Kidney tubule cell (primary cell): ENCODE data around the gene LDLRAD4.
"Not testable (repeated sequence)": the region's sequence is repeated elsewhere in the genome, so short reads cannot be mapped to it uniquely, and the experiment has no call there.

Source experiments
- DNase-seq: peaks from one replicate; pipeline ENCODE4 v3.0.0-alpha.2; 2018; ENCODE audit warnings: low spot score

The LDLRAD4 gene

DNA sequence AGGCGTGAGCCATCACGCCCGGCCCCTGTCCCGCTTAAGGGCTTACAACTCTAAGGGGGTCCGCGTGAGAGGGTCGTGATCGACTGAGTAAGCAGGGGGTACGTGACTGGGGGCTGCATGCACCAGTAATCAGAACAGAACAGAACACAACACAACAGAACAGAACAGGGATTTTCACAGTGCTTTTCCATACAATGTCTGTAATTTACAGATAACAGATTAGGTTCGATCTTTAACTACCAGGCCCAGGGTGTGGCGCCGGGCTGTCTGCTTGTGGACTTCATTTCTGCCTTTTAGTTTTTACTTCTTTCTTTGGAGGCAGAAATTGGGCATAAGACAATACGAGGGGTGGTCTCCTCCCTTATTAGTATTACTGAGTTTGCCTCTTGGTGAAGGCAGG, 458.8 kb downstream of the LDLRAD4 start:
- DNase-seq = not testable (repeated sequence)

- DNase-seq = peak; percentile 20
These were observed 462.1 kb downstream of the LDLRAD4 start for GRCh38 chr18:13680612-13681011.

GRCh38 chr18:13681701-13682100, 463.1 kb downstream of the LDLRAD4 start:
- DNase-seq = no peak

DNA sequence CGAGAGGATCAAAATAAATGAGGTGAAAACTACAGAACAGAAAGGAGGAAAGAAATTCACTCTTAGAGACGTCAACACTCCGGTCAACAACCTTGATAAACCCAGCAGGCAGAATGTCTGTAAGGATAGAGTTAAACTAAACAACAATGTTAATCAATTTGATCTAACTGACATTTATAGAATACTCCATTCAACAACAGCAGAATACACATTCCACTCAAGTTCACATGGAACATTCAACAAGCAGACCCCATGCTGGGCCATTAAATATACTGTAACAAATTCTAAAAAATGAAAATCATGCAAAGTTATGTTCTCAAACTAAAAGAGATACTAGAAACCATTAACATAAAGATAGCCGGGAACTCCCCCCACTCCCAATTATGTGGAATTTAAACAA, 466.0 kb downstream of the LDLRAD4 start:
- DNase-seq = no peak

GRCh38 chr18:13688191-13689136, 469.9 kb downstream of the LDLRAD4 start:
- DNase-seq = no peak

DNA sequence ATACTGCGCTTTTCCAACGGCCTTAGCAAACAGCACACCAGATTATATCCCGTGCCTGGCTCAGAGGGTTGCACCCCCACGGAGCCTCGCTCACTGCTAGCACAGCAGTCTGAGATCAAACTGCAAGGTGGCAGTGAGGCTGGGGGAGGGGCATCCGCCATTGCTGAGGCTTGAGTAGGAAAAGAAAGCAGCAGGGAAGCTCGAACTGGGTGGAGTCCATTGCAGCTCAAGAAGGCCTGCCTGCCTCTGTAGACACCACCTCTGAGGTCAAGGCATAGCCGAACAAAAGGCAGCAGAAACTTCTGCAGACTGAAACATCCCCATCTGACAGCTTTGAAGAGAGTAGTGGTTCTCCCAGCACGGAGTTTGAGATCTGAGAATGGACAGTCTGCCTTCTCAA, 471.5 kb downstream of the LDLRAD4 start:
- not testable (repeated sequence) for DNase-seq

- not testable (repeated sequence) for DNase-seq
These were observed 476.8 kb downstream of the LDLRAD4 start for GRCh38 chr18:13695337-13695736.

- DNase-seq = no peak
These were observed 478.4 kb downstream of the LDLRAD4 start for GRCh38 chr18:13696961-13697360.

DNA sequence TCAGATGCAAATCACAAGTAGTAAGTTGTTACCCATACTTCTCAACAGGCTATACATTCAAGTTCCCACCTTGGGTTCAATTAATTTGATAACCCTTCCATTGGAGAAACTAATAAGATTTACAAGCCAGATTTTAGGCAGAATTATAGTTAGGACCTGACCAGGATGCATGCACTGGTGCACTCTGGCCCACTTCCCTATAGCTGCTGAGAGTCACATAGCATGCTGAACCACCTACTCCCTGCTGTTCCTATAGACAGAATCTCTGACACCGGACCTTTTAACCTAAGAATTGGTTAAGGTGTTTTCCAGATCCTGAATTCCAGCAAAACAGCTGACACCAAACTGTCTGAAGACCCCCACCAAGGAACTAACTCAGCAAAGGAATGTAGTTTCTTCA, 481.6 kb downstream of the LDLRAD4 start:
- no peak for DNase-seq
